Ammon's horn (tissue), 1 donor: Measurements from ENCODE around the gene TBC1D30.
"Not testable (repeated sequence)": the region's sequence is repeated elsewhere in the genome, so short reads cannot be mapped to it uniquely, and the experiment has no call there.

ENCODE experiments used
- DNase-seq: peaks from one replicate; pipeline ENCODE4 v3.0.0-alpha.2; 2016; ENCODE audit warnings: low spot score

Gene TBC1D30

GRCh38 chr12:64806593-64807460 lies 17.6 kb upstream of the TBC1D30 start:
- peak; percentile 45 for DNase-seq

- no peak for DNase-seq
These were observed 16.3 kb upstream of the TBC1D30 start for GRCh38 chr12:64808110-64808509.

- DNase-seq = no peak
These were observed 13.6 kb upstream of the TBC1D30 start for GRCh38 chr12:64810831-64811230.

GRCh38 chr12:64813723-64814122 lies 10.7 kb upstream of the TBC1D30 start:
- no peak for DNase-seq

GRCh38 chr12:64814432-64814831 lies 10.0 kb upstream of the TBC1D30 start:
- no peak for DNase-seq

GRCh38 chr12:64819816-64820402 lies 4.5 kb upstream of the TBC1D30 start:
- DNase-seq = no peak

- DNase-seq = no peak
These were observed 3.9 kb upstream of the TBC1D30 start for GRCh38 chr12:64820593-64820992.

GRCh38 chr12:64821116-64821630 lies 3.3 kb upstream of the TBC1D30 start:
- no peak for DNase-seq

- DNase-seq = no peak
These were observed 332 bp upstream of the TBC1D30 start for GRCh38 chr12:64824130-64824499.

- no peak for DNase-seq
These were observed 935 bp downstream of the TBC1D30 start for GRCh38 chr12:64825143-64826021.

- peak; percentile 39 for DNase-seq
These were observed 1.8 kb downstream of the TBC1D30 start for GRCh38 chr12:64826234-64826633.

- no peak for DNase-seq
These were observed 4.3 kb downstream of the TBC1D30 start for GRCh38 chr12:64828713-64829112.

- DNase-seq = no peak
These were observed 9.5 kb downstream of the TBC1D30 start for GRCh38 chr12:64833928-64834327.

GRCh38 chr12:64835901-64836300 lies 11.5 kb downstream of the TBC1D30 start:
- DNase-seq = no peak

GRCh38 chr12:64836856-64837255 lies 12.4 kb downstream of the TBC1D30 start:
- DNase-seq = no peak

- no peak for DNase-seq
These were observed 13.0 kb downstream of the TBC1D30 start for GRCh38 chr12:64837427-64837826.

- no peak for DNase-seq
These were observed 15.7 kb downstream of the TBC1D30 start for GRCh38 chr12:64840119-64840518.

GRCh38 chr12:64840949-64841717 lies 16.7 kb downstream of the TBC1D30 start:
- no peak for DNase-seq

- not testable (repeated sequence) for DNase-seq
These were observed 24.0 kb downstream of the TBC1D30 start for GRCh38 chr12:64848409-64848808.

- DNase-seq = no peak
These were observed 34.6 kb downstream of the TBC1D30 start for GRCh38 chr12:64858882-64859605.

- DNase-seq = no peak
These were observed 36.1 kb downstream of the TBC1D30 start for GRCh38 chr12:64860446-64860998.
